Stimulated activated CD8-positive, alpha-beta memory T cell treated with anti-CD3 and anti-CD28 coated beads, Interleukin-4, amount 100 ng/mL, for 4 hours (primary cell): ENCODE results near the gene NR2F2.

Source experiments
- DNase-seq, 2 donors: peaks; one replicate each; pipeline ENCODE4 v3.0.0-alpha.2; 2020; ENCODE audit warnings: low read depth in 2 of 2, low spot score in 1 of 2

The NR2F2 gene

GRCh38 chr15:96341513-96342405, 11.3 kb downstream of the NR2F2 start:
- DNase-seq: no peak

GRCh38 chr15:96342406-96343112, 12.1 kb downstream of the NR2F2 start:
- no peak for DNase-seq

- no peak for DNase-seq
Observed at GRCh38 chr15:96343113-96344059, 12.9 kb downstream of the NR2F2 start.

- DNase-seq: no peak
Observed at GRCh38 chr15:96344060-96344705, 13.7 kb downstream of the NR2F2 start.

- DNase-seq: no peak
Observed at GRCh38 chr15:96344706-96345559, 14.4 kb downstream of the NR2F2 start.

GRCh38 chr15:96345560-96346399, 15.3 kb downstream of the NR2F2 start:
- no peak for DNase-seq

- DNase-seq: no peak
Observed at GRCh38 chr15:96346409-96346970, 16.0 kb downstream of the NR2F2 start.

- no peak for DNase-seq
Observed at GRCh38 chr15:96347181-96348111, 16.9 kb downstream of the NR2F2 start.

- no peak for DNase-seq
Observed at GRCh38 chr15:96348112-96349027, 17.9 kb downstream of the NR2F2 start.

- no peak for DNase-seq
Observed at GRCh38 chr15:96349034-96349856, 18.7 kb downstream of the NR2F2 start.

GRCh38 chr15:96349857-96350720, 19.6 kb downstream of the NR2F2 start:
- no peak for DNase-seq

- no peak for DNase-seq
Observed at GRCh38 chr15:96350934-96351724, 20.6 kb downstream of the NR2F2 start.

GRCh38 chr15:96351761-96352603, 21.5 kb downstream of the NR2F2 start:
- no peak for DNase-seq
